IPS DF 4.7 (cell line): Measurements from ENCODE around the gene PIP5K1B.
"Not testable (repeated sequence)": the region's sequence is repeated elsewhere in the genome, so short reads cannot be mapped to it uniquely, and the experiment has no call there.

ENCODE experiments used
- DNase-seq: peaks from one replicate; pipeline ENCODE4 v3.0.0-alpha.2; 2013; ENCODE audit warnings: low spot score; ENCODE audit errors: extremely low read depth

The PIP5K1B gene

DNA sequence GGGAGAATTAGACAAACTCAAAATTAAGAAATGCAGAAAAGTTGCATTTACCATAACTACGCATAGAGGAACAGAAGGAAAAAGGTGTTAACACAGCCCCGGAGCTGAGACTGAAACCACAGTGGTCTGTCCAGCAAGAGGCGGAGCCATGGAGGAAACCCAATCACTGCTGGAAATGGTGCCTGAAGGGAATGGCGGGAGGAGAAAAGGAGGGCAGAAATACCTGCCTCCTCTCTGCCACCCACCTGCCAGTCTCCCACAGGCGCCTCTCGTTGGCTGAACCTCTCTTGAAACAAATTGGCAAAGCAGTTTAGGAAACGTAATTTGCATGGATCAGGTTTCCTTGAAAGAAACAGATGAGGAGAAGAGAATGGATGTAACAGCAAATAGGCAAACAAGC, 318.6 kb downstream of the PIP5K1B start:
- DNase-seq: no peak

DNA sequence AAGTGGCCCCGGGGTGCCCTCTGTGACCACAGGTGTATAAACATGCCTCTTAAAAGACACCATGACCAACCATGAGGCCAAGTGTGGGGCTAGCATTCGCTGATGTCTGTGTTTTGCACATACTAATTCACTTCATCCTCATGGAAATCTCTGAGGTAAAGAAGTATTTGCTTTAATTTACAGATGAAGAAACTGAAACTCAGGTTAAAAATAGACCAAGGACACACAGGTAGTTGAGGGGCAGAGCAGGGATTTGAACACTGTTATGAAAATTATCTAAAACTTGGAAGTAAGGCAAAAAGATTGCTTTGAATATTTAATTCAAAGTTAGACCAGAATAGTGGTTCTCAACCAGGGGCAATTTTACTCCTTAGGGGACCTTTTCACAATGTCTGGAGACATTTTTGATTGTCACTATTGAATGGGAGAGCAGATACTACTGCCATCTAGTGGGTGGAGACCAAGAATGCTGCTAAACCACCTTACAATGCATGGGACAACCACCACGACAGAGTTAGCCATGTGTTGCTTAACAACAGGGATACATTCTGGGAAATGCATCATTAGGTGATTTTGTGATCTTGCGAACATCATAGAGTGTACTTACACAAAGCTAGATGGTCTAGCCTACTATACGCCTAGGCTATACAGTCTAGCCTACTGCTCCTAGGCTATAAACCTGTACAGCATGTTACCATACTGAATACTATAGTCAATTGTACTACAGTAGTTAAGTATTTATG, 322.5 kb downstream of the PIP5K1B start:
- no peak for DNase-seq

DNA sequence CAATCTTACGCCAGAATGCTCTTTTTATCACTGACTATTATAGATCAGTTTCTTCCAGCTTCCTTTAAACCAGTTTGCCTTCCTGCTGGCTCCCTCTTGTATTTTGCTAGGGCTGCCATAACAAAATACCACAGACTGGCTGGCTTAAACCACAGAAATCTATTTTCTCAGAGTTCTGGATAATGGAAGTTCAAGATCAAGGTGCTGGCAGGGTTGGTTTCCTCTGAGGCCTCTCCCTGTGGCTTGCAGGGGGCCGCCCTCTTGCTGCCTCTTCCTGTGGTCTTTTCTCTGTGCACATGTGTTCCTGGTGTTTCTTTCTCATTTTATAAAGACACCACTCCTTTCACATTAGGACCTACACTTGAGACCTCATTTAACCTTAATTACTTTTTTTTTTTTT, 323.7 kb downstream of the PIP5K1B start:
- no peak for DNase-seq

- DNase-seq: no peak
These were observed 324.5 kb downstream of the PIP5K1B start for GRCh38 chr9:69029535-69029934.

- no peak for DNase-seq
These were observed 326.0 kb downstream of the PIP5K1B start for GRCh38 chr9:69030851-69031645.

- no peak for DNase-seq
These were observed 329.0 kb downstream of the PIP5K1B start for GRCh38 chr9:69034071-69034470.

- DNase-seq: no peak
These were observed 330.6 kb downstream of the PIP5K1B start, which contains the start of gene FXN for GRCh38 chr9:69035438-69036308. Gene FXN (plus strand): TSS chr9:69035752. CDS start chr9:69035783, 31 bp downstream.

DNA sequence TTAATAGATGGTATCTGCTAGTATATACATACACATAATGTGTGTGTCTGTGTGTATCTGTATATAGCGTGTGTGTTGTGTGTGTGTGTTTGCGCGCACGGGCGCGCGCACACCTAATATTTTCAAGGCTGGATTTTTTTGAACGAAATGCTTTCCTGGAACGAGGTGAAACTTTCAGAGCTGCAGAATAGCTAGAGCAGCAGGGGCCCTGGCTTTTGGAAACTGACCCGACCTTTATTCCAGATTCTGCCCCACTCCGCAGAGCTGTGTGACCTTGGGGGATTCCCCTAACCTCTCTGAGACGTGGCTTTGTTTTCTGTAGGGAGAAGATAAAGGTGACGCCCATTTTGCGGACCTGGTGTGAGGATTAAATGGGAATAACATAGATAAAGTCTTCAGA, 331.3 kb downstream of the PIP5K1B start:
- DNase-seq: no peak

- no peak for DNase-seq
These were observed 331.8 kb downstream of the PIP5K1B start for GRCh38 chr9:69036799-69037198.

- no peak for DNase-seq
These were observed 335.6 kb downstream of the PIP5K1B start for GRCh38 chr9:69040646-69041045.

DNA sequence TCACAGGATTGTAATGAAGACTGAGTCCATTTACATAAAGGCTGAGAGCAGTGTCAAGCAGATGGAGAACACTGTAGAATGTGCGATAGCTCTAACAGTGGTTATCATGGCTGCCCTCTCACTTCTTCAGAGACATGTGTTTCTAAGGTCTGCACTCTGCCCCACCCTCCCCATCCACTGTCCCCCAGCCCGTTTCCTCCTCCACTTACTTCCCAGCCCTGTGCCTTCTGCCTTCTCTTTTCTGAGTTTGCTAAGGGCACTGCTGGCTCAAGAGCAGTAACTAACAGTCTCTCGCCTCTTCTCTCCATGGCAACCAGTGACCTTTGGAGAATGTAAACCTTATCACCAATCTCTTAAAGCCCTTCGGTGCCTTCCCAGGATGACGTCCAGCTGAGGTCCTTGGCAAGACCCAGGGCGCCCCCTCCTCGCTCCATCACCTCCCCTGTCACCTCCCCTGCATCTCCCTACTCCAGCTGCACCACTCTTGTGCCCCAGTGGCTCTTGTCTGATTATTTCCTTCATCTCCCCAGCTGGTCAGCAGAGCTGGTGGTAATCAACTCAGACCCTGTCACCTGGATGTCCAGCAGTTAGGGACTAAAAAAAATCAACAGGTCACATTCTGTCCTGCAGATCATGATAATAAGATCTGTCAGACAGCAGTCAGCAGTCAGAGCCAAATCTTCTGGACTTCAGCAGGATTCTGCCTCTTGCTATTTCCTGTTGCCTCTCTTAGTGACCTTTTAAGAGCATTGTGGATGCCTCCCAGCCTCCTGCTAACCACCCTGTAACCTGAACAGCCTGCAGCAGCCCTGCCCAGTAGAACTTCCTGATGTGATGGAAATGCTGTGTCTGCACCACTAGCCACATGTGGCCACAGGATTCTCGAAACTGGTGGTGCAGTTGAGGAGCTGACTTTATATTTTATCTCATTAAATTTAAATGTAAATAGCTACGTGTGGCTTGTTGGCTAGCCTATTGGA, 339.5 kb downstream of the PIP5K1B start:
- DNase-seq: no peak

GRCh38 chr9:69045821-69046220, 340.8 kb downstream of the PIP5K1B start:
- no peak for DNase-seq

- no peak for DNase-seq
These were observed 341.7 kb downstream of the PIP5K1B start for GRCh38 chr9:69046723-69047122.

DNA sequence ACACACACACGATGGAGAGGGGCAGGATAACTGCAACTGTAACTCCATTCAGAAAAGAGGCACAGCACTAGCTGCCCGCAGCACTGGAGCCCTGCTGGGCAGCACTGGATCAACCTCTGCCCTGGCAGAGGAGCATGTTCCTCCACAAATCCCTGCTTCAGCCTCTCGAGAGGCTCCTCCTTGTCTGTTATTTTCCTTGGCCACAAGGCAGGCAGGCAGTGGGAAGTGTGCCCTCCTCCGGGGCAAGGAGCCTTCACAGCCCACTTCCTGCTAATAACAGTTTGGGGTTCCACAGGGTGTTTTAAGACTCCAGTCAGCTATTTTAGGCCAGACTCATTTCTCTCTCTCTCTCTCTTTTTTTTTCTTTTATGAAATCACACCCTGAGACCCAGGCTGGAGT, 342.3 kb downstream of the PIP5K1B start:
- no peak for DNase-seq

DNA sequence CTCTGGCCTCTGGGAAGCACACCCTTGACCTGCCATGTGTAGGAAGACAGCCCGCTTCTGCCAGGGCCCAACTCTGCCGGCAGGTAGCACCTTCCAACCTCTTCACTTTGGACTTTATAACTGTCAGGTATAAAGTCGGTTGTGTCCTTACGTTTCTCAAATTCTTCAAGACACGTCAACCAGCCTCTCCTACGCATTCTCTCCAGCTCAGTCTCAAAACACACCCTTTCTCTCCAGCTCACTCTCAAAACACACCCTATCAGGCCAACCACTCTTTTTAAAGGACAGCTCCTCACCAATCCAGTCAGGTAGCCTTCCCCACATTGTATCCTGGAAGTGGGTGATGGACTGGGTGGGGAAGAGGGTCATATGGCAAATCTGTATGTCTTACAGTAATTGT, 344.1 kb downstream of the PIP5K1B start:
- DNase-seq: no peak

GRCh38 chr9:69050936-69051335, 345.9 kb downstream of the PIP5K1B start:
- not testable (repeated sequence) for DNase-seq

DNA sequence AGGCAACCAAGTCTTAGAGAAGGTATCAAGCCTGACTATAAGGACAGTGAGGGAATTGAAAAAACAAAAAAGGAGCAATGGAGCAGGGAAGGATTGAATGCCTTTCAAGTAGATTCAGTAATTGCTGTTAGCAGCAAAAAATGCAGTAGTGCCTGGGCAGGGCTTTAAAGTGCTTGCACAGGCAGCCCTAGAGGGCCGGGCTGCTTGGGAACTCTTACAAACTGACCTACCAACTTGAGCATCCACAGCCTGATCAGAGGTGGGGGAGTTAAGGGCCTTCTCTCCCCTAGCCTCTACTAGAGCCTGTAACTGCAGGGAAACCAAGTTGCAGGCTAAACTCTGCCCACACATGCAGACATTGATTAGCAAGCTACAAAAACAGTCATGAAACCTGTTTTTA, 349.9 kb downstream of the PIP5K1B start:
- DNase-seq: no peak

GRCh38 chr9:69056191-69056815, 351.3 kb downstream of the PIP5K1B start:
- no peak for DNase-seq

GRCh38 chr9:69058101-69058500, 353.1 kb downstream of the PIP5K1B start:
- no peak for DNase-seq
